HepG2 (cell line): ENCODE measurements around the gene MYO10. TPM values are rescaled to one million over a fixed set of nuclear protein-coding genes. Genes with fewer than 3 reads are reported as not detected.

Experiments
- DMAP1 ChIP-seq: IDR thresholded peaks from 2 replicates; pipeline ENCODE4 v1.6.1; 2016
- DNMT1 ChIP-seq: sonication (generic); formaldehyde crosslinking; IDR thresholded peaks from 2 replicates; pipeline ENCODE4 v1.5.1; 2020; ENCODE audit warnings: mild to moderate bottlenecking, missing genetic modification reagents
- DNMT3B ChIP-seq: conservative IDR thresholded peaks from 2 replicates; pipeline ENCODE4 v1.6.1; 2016; ENCODE audit warnings: missing biosample characterization, control low read depth
- GPN1 ChIP-seq: sonication (generic); formaldehyde crosslinking; IDR thresholded peaks from 2 replicates; pipeline ENCODE4 v1.5.1; 2020; ENCODE audit warnings: missing genetic modification reagents, borderline replicate concordance
- HIVEP1 ChIP-seq: sonication (generic); formaldehyde crosslinking; IDR thresholded peaks from 2 replicates; pipeline ENCODE4 v1.4.0; 2020; ENCODE audit warnings: mild to moderate bottlenecking, missing genetic modification reagents
- JARID2 ChIP-seq: sonication (generic); formaldehyde crosslinking; IDR thresholded peaks from 2 replicates; pipeline ENCODE4 v1.8.1; 2023; ENCODE audit warnings: missing genetic modification reagents, inconsistent platforms; ENCODE audit not compliant: insufficient replicate concordance
- JDP2 ChIP-seq: sonication (generic); formaldehyde crosslinking; IDR thresholded peaks from 2 replicates; pipeline ENCODE4 v1.8.1; 2022; ENCODE audit warnings: missing genetic modification reagents, borderline replicate concordance
- KDM5B ChIP-seq: sonication (generic); formaldehyde crosslinking; IDR thresholded peaks from 2 replicates; pipeline ENCODE4 v1.4.0; 2020; ENCODE audit warnings: missing genetic modification reagents, mild to moderate bottlenecking, borderline replicate concordance
- MAFK ChIP-seq, 2 experiments: IDR thresholded peaks in 1 of 2; conservative IDR thresholded peaks in 1 of 2; 2 replicates each; pipeline ENCODE4 v1.6.1; 2011; ENCODE audit warnings: improper control_type of control experiment in 2 of 2, low read length in 2 of 2
- PBX3 ChIP-seq: sonication (generic); formaldehyde crosslinking; IDR thresholded peaks from 2 replicates; pipeline ENCODE4 v1.8.1; 2023; ENCODE audit warnings: missing genetic modification reagents, inconsistent platforms, borderline replicate concordance
- SALL1 ChIP-seq: sonication (generic); formaldehyde crosslinking; IDR thresholded peaks from 2 replicates; pipeline ENCODE4 v1.8.0; 2022; ENCODE audit warnings: mild to moderate bottlenecking, missing genetic modification reagents
- SP4 ChIP-seq: sonication (generic); formaldehyde crosslinking; IDR thresholded peaks from 2 replicates; pipeline ENCODE4 v1.8.1; 2023; ENCODE audit warnings: mild to moderate bottlenecking, missing genetic modification reagents
- ZC3H4 ChIP-seq: sonication (generic); formaldehyde crosslinking; IDR thresholded peaks from 2 replicates; pipeline ENCODE4 v1.4.0; 2020; ENCODE audit warnings: missing genetic modification reagents, borderline replicate concordance
- ZFY ChIP-seq: sonication (generic); formaldehyde crosslinking; IDR thresholded peaks from 2 replicates; pipeline ENCODE4 v1.4.0; 2020; ENCODE audit warnings: missing genetic modification reagents
- ZKSCAN1 ChIP-seq: fragments of 150-350 bp; IDR thresholded peaks from 2 replicates; pipeline ENCODE4 v1.6.1; 2014; ENCODE audit warnings: low read length
- ZNF121 ChIP-seq: sonication (generic); formaldehyde crosslinking; IDR thresholded peaks from 2 replicates; pipeline ENCODE4 v1.5.0; 2020; ENCODE audit warnings: mild to moderate bottlenecking, missing genetic modification reagents
- ZNF296 ChIP-seq: sonication (generic); formaldehyde crosslinking; conservative IDR thresholded peaks from 2 replicates; pipeline ENCODE4 v1.5.0; 2020; ENCODE audit warnings: mild to moderate bottlenecking, missing genetic modification reagents
- ZNF556 ChIP-seq: sonication (generic); formaldehyde crosslinking; IDR thresholded peaks from 2 replicates; pipeline ENCODE4 v1.4.0; 2020; ENCODE audit warnings: mild to moderate bottlenecking, missing genetic modification reagents, borderline replicate concordance
- ZNF619 ChIP-seq: sonication (generic); formaldehyde crosslinking; IDR thresholded peaks from 2 replicates; pipeline ENCODE4 v1.4.0; 2020; ENCODE audit warnings: mild to moderate bottlenecking, missing genetic modification reagents
- ZNF766 ChIP-seq: sonication (generic); formaldehyde crosslinking; IDR thresholded peaks from 2 replicates; pipeline ENCODE4 v1.5.0; 2020; ENCODE audit warnings: missing genetic modification reagents, borderline replicate concordance
- ZNF792 ChIP-seq: IDR thresholded peaks from 2 replicates; pipeline ENCODE4 v1.6.1; 2016
- ZNF816 ChIP-seq: sonication (generic); formaldehyde crosslinking; IDR thresholded peaks from 2 replicates; pipeline ENCODE4 v1.8.0; 2022; ENCODE audit warnings: missing genetic modification reagents, mild to moderate bottlenecking, borderline replicate concordance
- polyA plus RNA-seq, 8 experiments: library from polyadenylated mRNA; depleted of rRNA in 3 of 8; stranded (reverse) in 7 of 8; unstranded in 1 of 8; fragments of >200 nt; fragmentation: Illumina TruSeq in 4 of 8; extraction: Trizol in 4 of 8; gene quantifications; 2 replicates each; pipeline versions ENCODE4 v1.2.1 to v1.2.3, GENCODE V29; 2011 to 2016; ENCODE audit warnings: low read depth in 4 of 8, missing spikeins in 1 of 8, mixed read lengths in 1 of 8; ENCODE audit not compliant: insufficient read depth in 1 of 8
- total RNA-seq, 5 experiments: library from RNA; depleted of rRNA; stranded (reverse); fragments of >200 nt; fragmentation: Illumina TruSeq; extraction: Trizol; gene quantifications; 2 replicates each; pipeline ENCODE4 v1.2.3, GENCODE V29; 2016; ENCODE audit warnings: low read depth in 1 of 5
- TF ChIP-seq, protein P1 (sequence below): sonication (generic); formaldehyde crosslinking; IDR thresholded peaks from 2 replicates; pipeline ENCODE4 v1.4.0; 2020; ENCODE audit warnings: low read depth, mild to moderate bottlenecking, missing genetic modification reagents
- TF ChIP-seq, protein P2 (sequence below): sonication (generic); formaldehyde crosslinking; IDR thresholded peaks from 2 replicates; pipeline ENCODE4 v1.4.0; 2020; ENCODE audit warnings: missing genetic modification reagents, borderline replicate concordance
- TF ChIP-seq, protein P3 (sequence below): sonication (generic); formaldehyde crosslinking; conservative IDR thresholded peaks from 2 replicates; pipeline ENCODE4 v1.8.0; 2022; ENCODE audit warnings: low read depth, missing genetic modification reagents

Gene MYO10
- total and polyA plus RNA-seq, 2 of the 13 experiments (the other 11 are each of a cell fraction or from before 2014, with no cell fraction given): 4.5 to 14.0 TPM

DNA sequence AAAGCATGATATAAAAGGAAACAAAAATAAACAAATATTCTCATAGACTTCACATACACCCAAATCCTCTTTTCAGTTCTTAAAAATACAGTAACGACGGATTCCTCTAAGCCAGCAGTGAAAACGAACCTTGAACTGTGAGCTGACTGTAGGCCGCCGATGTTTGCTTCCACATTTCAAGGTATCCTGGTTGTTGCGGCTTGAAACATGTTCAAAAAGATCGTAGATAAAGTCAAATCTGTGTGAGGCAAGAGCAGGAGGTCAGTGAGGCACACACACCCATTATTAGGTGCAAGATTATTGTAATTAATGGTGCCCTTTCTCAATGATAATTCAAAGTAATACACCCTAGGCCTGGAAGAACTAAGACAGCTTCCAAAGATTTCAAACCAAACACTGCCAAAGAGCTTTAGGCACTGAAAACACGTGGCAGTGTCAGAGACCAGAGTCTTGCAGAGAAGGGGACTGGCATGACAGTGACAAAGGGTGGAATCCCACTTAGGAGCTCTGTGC is 178.0 kb downstream of the MYO10 start (continued):
- TF ChIP-seq ZKSCAN1 (no peak), DMAP1 (CRISPR knock-in tag) (no peak), JARID2 (no peak), ZNF121 (CRISPR knock-in tag) (no peak), KDM5B (CRISPR knock-in tag) (no peak), ZFY (peak; percentile 64), HIVEP1 (no peak), ZC3H4 (CRISPR knock-in tag) (no peak), ZNF816 (peak; percentile 40; the same call in 1 of the 2 replicates), ZNF766 (CRISPR knock-in tag) (no peak), SALL1 (CRISPR knock-in tag) (peak; percentile 71), DNMT1 (CRISPR knock-in tag) (no peak), SP4 (CRISPR knock-in tag) (no peak), JDP2 (CRISPR knock-in tag) (no peak), ZNF556 (no peak; the same call in 1 of the 2 replicates), DNMT3B (CRISPR knock-in tag) (no peak), PBX3 (CRISPR knock-in tag) (no peak), GPN1 (CRISPR knock-in tag) (no peak), MAFK (conservative IDR thresholded peaks at IDR 0.05 in 1 of 2, IDR thresholded peaks at IDR 0.05 in 1 of 2; ENCODE audit: low read length in 2 of 2) (no peak), ZNF296 (CRISPR knock-in tag) (no peak), ZNF619 (no peak), ZNF792 (peak; percentile 77; the same call in 1 of the 2 replicates)
- TF ChIP-seq, protein P1, sequence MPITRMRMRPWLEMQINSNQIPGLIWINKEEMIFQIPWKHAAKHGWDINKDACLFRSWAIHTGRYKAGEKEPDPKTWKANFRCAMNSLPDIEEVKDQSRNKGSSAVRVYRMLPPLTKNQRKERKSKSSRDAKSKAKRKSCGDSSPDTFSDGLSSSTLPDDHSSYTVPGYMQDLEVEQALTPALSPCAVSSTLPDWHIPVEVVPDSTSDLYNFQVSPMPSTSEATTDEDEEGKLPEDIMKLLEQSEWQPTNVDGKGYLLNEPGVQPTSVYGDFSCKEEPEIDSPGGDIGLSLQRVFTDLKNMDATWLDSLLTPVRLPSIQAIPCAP: no peak
- TF ChIP-seq, protein P2, sequence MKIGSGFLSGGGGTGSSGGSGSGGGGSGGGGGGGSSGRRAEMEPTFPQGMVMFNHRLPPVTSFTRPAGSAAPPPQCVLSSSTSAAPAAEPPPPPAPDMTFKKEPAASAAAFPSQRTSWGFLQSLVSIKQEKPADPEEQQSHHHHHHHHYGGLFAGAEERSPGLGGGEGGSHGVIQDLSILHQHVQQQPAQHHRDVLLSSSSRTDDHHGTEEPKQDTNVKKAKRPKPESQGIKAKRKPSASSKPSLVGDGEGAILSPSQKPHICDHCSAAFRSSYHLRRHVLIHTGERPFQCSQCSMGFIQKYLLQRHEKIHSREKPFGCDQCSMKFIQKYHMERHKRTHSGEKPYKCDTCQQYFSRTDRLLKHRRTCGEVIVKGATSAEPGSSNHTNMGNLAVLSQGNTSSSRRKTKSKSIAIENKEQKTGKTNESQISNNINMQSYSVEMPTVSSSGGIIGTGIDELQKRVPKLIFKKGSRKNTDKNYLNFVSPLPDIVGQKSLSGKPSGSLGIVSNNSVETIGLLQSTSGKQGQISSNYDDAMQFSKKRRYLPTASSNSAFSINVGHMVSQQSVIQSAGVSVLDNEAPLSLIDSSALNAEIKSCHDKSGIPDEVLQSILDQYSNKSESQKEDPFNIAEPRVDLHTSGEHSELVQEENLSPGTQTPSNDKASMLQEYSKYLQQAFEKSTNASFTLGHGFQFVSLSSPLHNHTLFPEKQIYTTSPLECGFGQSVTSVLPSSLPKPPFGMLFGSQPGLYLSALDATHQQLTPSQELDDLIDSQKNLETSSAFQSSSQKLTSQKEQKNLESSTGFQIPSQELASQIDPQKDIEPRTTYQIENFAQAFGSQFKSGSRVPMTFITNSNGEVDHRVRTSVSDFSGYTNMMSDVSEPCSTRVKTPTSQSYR: 0 out of 2 replicates have a peak, but pooled peaks have one; percentile 9
- TF ChIP-seq, protein P3, sequence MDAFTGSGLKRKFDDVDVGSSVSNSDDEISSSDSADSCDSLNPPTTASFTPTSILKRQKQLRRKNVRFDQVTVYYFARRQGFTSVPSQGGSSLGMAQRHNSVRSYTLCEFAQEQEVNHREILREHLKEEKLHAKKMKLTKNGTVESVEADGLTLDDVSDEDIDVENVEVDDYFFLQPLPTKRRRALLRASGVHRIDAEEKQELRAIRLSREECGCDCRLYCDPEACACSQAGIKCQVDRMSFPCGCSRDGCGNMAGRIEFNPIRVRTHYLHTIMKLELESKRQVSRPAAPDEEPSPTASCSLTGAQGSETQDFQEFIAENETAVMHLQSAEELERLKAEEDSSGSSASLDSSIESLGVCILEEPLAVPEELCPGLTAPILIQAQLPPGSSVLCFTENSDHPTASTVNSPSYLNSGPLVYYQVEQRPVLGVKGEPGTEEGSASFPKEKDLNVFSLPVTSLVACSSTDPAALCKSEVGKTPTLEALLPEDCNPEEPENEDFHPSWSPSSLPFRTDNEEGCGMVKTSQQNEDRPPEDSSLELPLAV: no peak
